Neural cell (in vitro differentiated cells): ENCODE results near the gene TPM2.

Source experiments
- CTCF ChIP-seq: fragments of 450-650 bp; IDR thresholded peaks from 2 replicates; pipeline ENCODE4 v1.5.1; 2014; ENCODE audit warnings: antibody characterized with exemption, mild to moderate bottlenecking, moderate library complexity; ENCODE audit not compliant: poor library complexity, severe bottlenecking
- EP300 ChIP-seq: fragments of 450-650 bp; conservative IDR thresholded peaks from 2 replicates; pipeline ENCODE4 v1.6.1; 2014; ENCODE audit warnings: antibody characterized with exemption, mild to moderate bottlenecking, moderate library complexity; ENCODE audit not compliant: poor library complexity, severe bottlenecking
- EZH2 ChIP-seq: fragments of 200-600, 300-800 bp; shearing (Covaris generic), sonication (generic); IDR thresholded peaks from 2 replicates; pipeline ENCODE4 v1.6.1; 2014; ENCODE audit warnings: antibody characterized with exemption, low read length, borderline replicate concordance, mild to moderate bottlenecking; ENCODE audit not compliant: insufficient read depth, poor library complexity, severe bottlenecking
- POLR2AphosphoS5 ChIP-seq: IDR thresholded peaks from 2 replicates; pipeline ENCODE4 v1.6.1; 2012
- RAD21 ChIP-seq: fragments of 450-650 bp; conservative IDR thresholded peaks from 2 replicates; pipeline ENCODE4 v1.6.1; 2014; ENCODE audit warnings: antibody characterized with exemption, mild to moderate bottlenecking, moderate library complexity
- REST ChIP-seq: IDR thresholded peaks from 2 replicates; pipeline ENCODE4 v1.6.1; 2012; ENCODE audit warnings: borderline replicate concordance
- TAF1 ChIP-seq: IDR thresholded peaks from 2 replicates; pipeline ENCODE4 v1.6.1; 2012; ENCODE audit warnings: low read depth

GRCh38 chr9:35725362-35725761 lies 35.6 kb upstream of the TPM2 start:
- TF ChIP-seq EZH2 (no peak), CTCF (no peak), EP300 (no peak), TAF1 (no peak), REST (no peak), POLR2AphosphoS5 (no peak), RAD21 (no peak)
